ENCODE results near the gene CCDC180. TPM values are rescaled to one million over a fixed set of nuclear protein-coding genes. Genes with fewer than 3 reads are reported as not detected.

Gene CCDC180
- total RNA-seq, 1 donor from 2014 or later = 12.5 TPM

DNA sequence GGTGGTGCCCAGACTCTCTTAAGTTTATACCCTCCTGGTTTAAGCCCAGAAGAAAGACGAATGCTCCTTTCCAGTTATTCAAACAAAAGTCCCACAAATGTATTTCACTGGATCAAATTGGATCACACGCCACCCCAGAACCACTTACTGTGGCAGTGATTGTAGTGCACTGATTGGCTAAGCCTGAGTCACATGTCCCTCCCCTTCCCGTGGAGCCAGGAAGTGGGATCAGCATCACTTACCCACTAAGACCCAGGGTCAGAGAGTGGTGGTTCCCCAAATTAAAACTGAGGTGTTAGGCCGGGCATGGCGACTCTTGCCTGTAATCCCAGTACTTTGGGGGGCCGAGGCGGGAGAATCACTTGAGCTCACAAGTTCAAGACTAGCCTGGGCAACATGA, 29.5 kb upstream of the CCDC180 start:
- TF ChIP-seq, protein P1, sequence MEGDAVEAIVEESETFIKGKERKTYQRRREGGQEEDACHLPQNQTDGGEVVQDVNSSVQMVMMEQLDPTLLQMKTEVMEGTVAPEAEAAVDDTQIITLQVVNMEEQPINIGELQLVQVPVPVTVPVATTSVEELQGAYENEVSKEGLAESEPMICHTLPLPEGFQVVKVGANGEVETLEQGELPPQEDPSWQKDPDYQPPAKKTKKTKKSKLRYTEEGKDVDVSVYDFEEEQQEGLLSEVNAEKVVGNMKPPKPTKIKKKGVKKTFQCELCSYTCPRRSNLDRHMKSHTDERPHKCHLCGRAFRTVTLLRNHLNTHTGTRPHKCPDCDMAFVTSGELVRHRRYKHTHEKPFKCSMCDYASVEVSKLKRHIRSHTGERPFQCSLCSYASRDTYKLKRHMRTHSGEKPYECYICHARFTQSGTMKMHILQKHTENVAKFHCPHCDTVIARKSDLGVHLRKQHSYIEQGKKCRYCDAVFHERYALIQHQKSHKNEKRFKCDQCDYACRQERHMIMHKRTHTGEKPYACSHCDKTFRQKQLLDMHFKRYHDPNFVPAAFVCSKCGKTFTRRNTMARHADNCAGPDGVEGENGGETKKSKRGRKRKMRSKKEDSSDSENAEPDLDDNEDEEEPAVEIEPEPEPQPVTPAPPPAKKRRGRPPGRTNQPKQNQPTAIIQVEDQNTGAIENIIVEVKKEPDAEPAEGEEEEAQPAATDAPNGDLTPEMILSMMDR (IDR thresholded peaks at IDR 0.05; ENCODE audit: unreplicated experiment) = no peak
- H3K4me1 Mint-ChIP-seq (ENCODE audit: low read depth) = no peaks in the 10 kb centered on the region
- no peak overlapping the region for H3K4me3 Mint-ChIP-seq (ENCODE audit: low read depth)
- H3K27ac Mint-ChIP-seq = no peak overlapping the region
- H3K9me3 Mint-ChIP-seq (ENCODE audit: low read depth) = no peaks in the 10 kb centered on the region
- H3K36me3 Mint-ChIP-seq (ENCODE audit: insufficient read depth) = peaks cover 16% of the 10 kb centered on the region
- DNase-seq (ENCODE audit: low spot score, unreplicated experiment) = no peak
- no peaks in the 10 kb centered on the region for H3K27me3 Mint-ChIP-seq

DNA sequence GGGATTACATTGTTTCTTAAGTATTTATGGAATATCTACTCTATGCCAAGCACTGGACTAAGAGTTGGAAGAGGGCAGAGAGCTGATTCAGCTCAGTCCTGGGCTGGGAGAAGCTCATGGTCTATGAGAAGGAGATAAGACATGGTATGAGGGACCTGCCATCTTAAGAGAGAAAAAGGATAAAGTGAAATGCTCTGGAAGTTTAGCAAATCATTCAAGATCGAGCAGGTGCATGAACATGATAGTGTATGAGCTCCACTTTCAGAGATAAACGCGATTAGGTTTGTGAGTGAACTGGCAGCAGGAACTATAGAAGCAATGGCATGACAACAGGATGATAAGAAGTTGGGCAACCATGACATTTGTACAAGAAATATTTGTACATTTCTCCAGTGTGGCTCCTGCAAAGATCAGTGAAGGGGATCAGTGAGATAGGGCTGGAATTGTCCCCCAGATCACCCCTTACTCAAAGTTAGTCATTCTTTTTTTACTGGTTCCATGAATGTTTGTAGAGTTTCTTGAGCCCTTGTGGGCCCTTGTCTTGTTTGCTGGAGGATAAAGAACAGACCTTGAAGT, 26.6 kb upstream of the CCDC180 start:
- TF ChIP-seq, protein P1 (IDR thresholded peaks at IDR 0.05; ENCODE audit: unreplicated experiment) = no peak
- no peak for DNase-seq (ENCODE audit: low spot score, unreplicated experiment)
- no peaks in the 10 kb centered on the region for H3K4me1 Mint-ChIP-seq (ENCODE audit: low read depth)
- peaks cover 9% of the 10 kb centered on the region for H3K9me3 Mint-ChIP-seq (ENCODE audit: low read depth)
- H3K27ac Mint-ChIP-seq = no peak overlapping the region
- no peak overlapping the region for H3K4me3 Mint-ChIP-seq (ENCODE audit: low read depth)
- peaks cover 32% of the 10 kb centered on the region for H3K36me3 Mint-ChIP-seq (ENCODE audit: insufficient read depth)
- no peaks in the 10 kb centered on the region for H3K27me3 Mint-ChIP-seq

DNA sequence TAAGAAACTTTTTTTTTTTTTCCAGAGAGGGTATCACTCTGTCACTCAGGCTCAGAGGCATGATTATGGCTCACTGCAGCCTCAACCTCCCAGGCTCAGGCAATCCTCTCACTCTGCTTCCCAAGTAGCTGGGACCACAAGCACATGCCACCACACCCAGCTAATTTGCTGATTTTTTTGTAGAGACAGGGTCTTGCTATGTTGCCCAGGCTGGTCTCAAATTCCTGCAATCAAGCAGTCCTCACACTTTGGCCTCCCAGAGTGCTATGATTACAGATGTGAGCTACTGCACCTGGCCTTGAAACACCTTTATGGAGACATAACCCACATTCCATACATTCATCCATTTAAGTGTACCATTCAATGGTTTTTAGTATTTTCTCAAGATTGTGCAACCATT, 23.7 kb upstream of the CCDC180 start:
- Mint-ChIP-seq H3K36me3 (ENCODE audit: insufficient read depth) (peaks cover 42% of the 10 kb centered on the region), H3K27ac (no peak overlapping the region), H3K27me3 (no peaks in the 10 kb centered on the region), H3K4me1 (ENCODE audit: low read depth) (no peaks in the 10 kb centered on the region), H3K9me3 (ENCODE audit: low read depth) (peaks cover 19% of the 10 kb centered on the region), H3K4me3 (ENCODE audit: low read depth) (no peak overlapping the region)
- TF ChIP-seq, protein P1 (IDR thresholded peaks at IDR 0.05; ENCODE audit: unreplicated experiment) = no peak
- no peak for DNase-seq (ENCODE audit: low spot score, unreplicated experiment)

DNA sequence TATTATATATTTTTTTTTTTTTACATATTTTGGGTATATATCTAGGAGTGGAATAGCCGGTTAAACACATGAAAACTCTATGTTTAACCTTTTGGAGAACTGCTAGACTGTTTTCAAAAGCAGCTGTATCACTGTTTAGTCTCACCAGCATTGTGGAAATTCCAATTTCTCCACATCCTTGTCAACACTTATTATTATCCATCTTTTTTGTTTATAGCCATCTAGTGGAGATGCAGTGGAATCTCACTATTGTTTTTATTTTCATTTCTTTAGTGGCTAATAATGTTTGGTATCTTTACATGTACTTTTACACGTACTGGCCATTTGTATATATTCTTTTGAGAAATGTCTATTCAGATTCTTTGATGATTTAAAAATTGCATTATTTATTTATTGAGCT, 22.7 kb upstream of the CCDC180 start:
- TF ChIP-seq, protein P1 (IDR thresholded peaks at IDR 0.05; ENCODE audit: unreplicated experiment) = peak; percentile 20

DNA sequence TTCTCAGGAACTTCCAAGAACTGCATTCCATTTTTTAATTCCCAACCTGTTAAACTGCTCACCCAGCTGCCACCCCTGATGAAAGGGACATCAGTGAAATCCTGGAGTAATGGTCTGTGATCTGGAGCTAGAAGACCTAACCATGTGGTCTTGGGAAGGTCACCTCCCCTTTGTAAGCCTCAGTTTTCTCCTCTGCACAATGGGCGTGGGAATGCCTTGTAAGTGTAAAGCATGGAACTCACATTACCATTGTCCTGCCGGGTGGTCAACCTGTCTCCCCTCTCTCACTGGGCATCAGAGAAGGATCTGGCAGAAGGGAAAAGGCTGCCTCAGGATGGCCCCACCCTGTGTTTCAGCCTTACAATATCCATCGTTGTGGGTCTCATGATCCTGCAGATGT, 15.3 kb upstream of the CCDC180 start:
- Mint-ChIP-seq H3K9me3 (ENCODE audit: low read depth) (peaks cover 5% of the 10 kb centered on the region), H3K4me1 (ENCODE audit: low read depth) (no peaks in the 10 kb centered on the region), H3K27me3 (no peaks in the 10 kb centered on the region), H3K27ac (no peak overlapping the region), H3K36me3 (ENCODE audit: insufficient read depth) (peaks cover 20% of the 10 kb centered on the region), H3K4me3 (ENCODE audit: low read depth) (no peak overlapping the region)
- no peak for DNase-seq (ENCODE audit: low spot score, unreplicated experiment)
- TF ChIP-seq, protein P1 (IDR thresholded peaks at IDR 0.05; ENCODE audit: unreplicated experiment) = no peak

More for the DNA sequence above, 22.7 kb upstream of the CCDC180 start:
- no peaks in the 10 kb centered on the region for H3K27me3 Mint-ChIP-seq
- no peak overlapping the region for H3K27ac Mint-ChIP-seq
- peaks cover 19% of the 10 kb centered on the region for H3K9me3 Mint-ChIP-seq (ENCODE audit: low read depth)
- peaks cover 42% of the 10 kb centered on the region for H3K36me3 Mint-ChIP-seq (ENCODE audit: insufficient read depth)
- H3K4me1 Mint-ChIP-seq (ENCODE audit: low read depth) = no peaks in the 10 kb centered on the region
- no peak overlapping the region for H3K4me3 Mint-ChIP-seq (ENCODE audit: low read depth)
- DNase-seq (ENCODE audit: low spot score, unreplicated experiment) = no peak
